ENCODE results near the gene ZNF469.

The ZNF469 gene

GRCh38 chr16:88413631-88414030 is 30.9 kb downstream of the ZNF469 start:
- no peak overlapping the region for H3K4me3 ChIP-seq (ENCODE audit: low read length)
- DNase-seq (ENCODE audit: low read depth), result no peak
- no peak for TF ChIP-seq CTCF (conservative IDR thresholded peaks at IDR 0.05; ENCODE audit: low read length)

GRCh38 chr16:88414521-88415380 is 32.0 kb downstream of the ZNF469 start:
- no peak overlapping the region for H3K4me3 ChIP-seq (ENCODE audit: low read length)
- TF ChIP-seq CTCF (conservative IDR thresholded peaks at IDR 0.05; ENCODE audit: low read length), result no peak
- no peak for DNase-seq (ENCODE audit: low read depth)

GRCh38 chr16:88415381-88415705 is 32.6 kb downstream of the ZNF469 start:
- DNase-seq (ENCODE audit: low read depth), result no peak
- no peak for TF ChIP-seq CTCF (conservative IDR thresholded peaks at IDR 0.05; ENCODE audit: low read length)
- H3K4me3 ChIP-seq (ENCODE audit: low read length), result no peak overlapping the region

GRCh38 chr16:88415713-88416323 is 33.1 kb downstream of the ZNF469 start:
- TF ChIP-seq CTCF (conservative IDR thresholded peaks at IDR 0.05; ENCODE audit: low read length), result no peak
- DNase-seq (ENCODE audit: low read depth), result no peak
- H3K4me3 ChIP-seq (ENCODE audit: low read length), result no peak overlapping the region

- no peak for DNase-seq (ENCODE audit: low read depth)
- no peak overlapping the region for H3K4me3 ChIP-seq (ENCODE audit: low read length)
- no peak for TF ChIP-seq CTCF (conservative IDR thresholded peaks at IDR 0.05; ENCODE audit: low read length)
These were observed 33.9 kb downstream of the ZNF469 start for GRCh38 chr16:88416686-88417085.

- DNase-seq (ENCODE audit: low read depth), result no peak
- no peak for TF ChIP-seq CTCF (conservative IDR thresholded peaks at IDR 0.05; ENCODE audit: low read length)
- no peak overlapping the region for H3K4me3 ChIP-seq (ENCODE audit: low read length)
These were observed 35.1 kb downstream of the ZNF469 start for GRCh38 chr16:88417684-88418476.

All from AG10803 (cell line).